Hepatocyte (in vitro differentiated cells): Measurements from ENCODE around the gene CDC5L.

ENCODE experiments used
- CTCF ChIP-seq: fragments of 200-600 bp; sonication (generic); IDR thresholded peaks from 2 replicates; pipeline ENCODE4 v1.5.1; 2016; ENCODE audit warnings: antibody characterized with exemption, mild to moderate bottlenecking; ENCODE audit not compliant: poor library complexity
- EZH2 ChIP-seq: fragments of 200-600 bp; sonication (generic); IDR thresholded peaks from 2 replicates; pipeline ENCODE4 v1.6.1; 2016; ENCODE audit warnings: antibody characterized with exemption, mild to moderate bottlenecking, borderline replicate concordance
- EZH2phosphoT487 ChIP-seq: fragments of 200-600 bp; sonication (generic); IDR thresholded peaks from one replicate; pipeline ENCODE4 v1.6.1; 2018; ENCODE audit warnings: antibody characterized with exemption, mild to moderate bottlenecking, low read depth, moderate library complexity; ENCODE audit not compliant: unreplicated experiment, severe bottlenecking

DNA sequence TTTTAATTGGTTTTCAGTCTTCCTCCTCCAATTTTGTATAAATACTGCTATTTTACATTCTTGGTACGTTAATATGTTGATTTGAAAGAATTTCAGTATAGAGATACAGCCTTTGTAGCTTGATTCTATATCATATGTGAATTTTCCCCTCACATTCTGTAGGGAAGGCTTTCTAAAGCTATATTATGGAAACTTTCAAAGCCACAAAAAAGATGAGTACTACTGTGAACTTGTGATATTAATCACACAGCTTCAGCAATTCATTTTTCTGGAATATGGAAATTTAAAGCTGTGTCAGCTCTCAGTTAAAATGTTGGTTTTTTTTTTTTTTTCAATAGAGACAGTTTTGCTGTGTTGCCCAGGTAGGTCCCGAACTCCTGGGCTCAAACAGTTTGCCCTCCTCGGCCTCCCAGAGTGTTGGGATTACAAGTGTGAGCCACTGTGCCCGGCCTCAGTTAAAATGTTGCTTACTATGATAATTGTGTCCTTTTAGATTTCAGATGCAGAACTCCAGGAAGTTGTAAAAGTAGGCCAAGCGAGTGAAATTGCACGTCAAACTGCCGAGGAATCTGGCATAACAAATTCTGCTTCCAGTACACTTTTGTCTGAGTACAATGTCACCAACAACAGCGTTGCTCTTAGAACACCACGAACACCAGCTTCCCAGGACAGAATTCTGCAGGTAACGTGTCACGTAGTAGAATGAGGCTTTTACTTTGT lies 20.6 kb downstream of the CDC5L start:
- TF ChIP-seq CTCF (no peak), EZH2 (no peak), EZH2phosphoT487 (no peak)
